Gastroesophageal sphincter (tissue), 3 donors: ENCODE measurements around the gene ANGPT4.

Experiments
- CTCF ChIP-seq, 4 experiments: fragments of 200-600 bp in 2 of 4; fragments of 450-650 bp in 2 of 4; sonication (generic) in 1 of 4; IDR thresholded peaks; one replicate each; pipeline ENCODE4 v1.5.1; 2017 to 2019; ENCODE audit warnings: antibody characterized with exemption in 4 of 4, mild to moderate bottlenecking in 2 of 4, moderate library complexity in 2 of 4
- POLR2A ChIP-seq, 2 donors: fragments of 450-650 bp; IDR thresholded peaks; one replicate each; pipeline ENCODE4 v1.6.1; 2017; ENCODE audit warnings: antibody characterized with exemption in 2 of 2, mild to moderate bottlenecking in 2 of 2, moderate library complexity in 1 of 2

- TF ChIP-seq CTCF (IDR thresholded peaks at IDR 0.05): no peak
- no peak for TF ChIP-seq POLR2A (IDR thresholded peaks at IDR 0.05)
These were observed 39.5 kb upstream of the ANGPT4 start for GRCh38 chr20:955656-956055.
